Stomach (tissue), 4 donors: ENCODE measurements around the gene PSORS1C2.

Experiments used
- POLR2A ChIP-seq, 4 donors: fragments of 450-650 bp; IDR thresholded peaks; one replicate each; pipeline ENCODE4 v1.6.1; 2016; ENCODE audit warnings: antibody characterized with exemption in 4 of 4, control low read depth in 2 of 4, mild to moderate bottlenecking in 1 of 4, moderate library complexity in 1 of 4
- POLR2AphosphoS5 ChIP-seq, 3 donors: sonication (generic); formaldehyde crosslinking; IDR thresholded peaks; one replicate each; pipeline ENCODE4 v1.6.1; 2016; ENCODE audit warnings: antibody characterized with exemption in 3 of 3

DNA sequence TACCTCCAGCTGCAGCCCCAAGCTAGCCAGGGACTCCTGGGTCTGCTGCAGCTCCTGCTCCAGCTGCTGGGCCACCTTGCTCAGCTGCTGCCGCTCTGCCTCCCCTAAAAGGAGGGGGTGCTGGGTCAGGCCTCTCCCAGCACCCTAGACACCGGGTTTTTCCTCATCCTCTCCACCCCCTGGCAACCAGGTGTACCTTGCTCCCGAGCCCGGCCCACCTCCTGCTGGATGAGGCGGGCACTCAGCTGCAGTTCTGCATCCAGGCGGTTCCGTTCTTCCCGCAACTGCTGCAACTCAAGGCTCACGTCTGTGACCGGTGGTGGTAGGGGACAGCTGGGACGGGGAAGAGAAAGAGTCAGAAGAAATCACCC, 6.1 kb upstream of the PSORS1C2 start:
- TF ChIP-seq POLR2AphosphoS5 (IDR thresholded peaks at IDR 0.05), result no peak
- TF ChIP-seq POLR2A (IDR thresholded peaks at IDR 0.05), result no peak
